Neural progenitor cell (in vitro differentiated cells): ENCODE data around the gene MSTN.

ENCODE experiments used
- CTCF ChIP-seq: fragments of 200-600 bp; sonication (generic); IDR thresholded peaks from 2 replicates; pipeline ENCODE4 v1.5.1; 2017; ENCODE audit warnings: antibody characterized with exemption, mild to moderate bottlenecking
- EZH2phosphoT487 ChIP-seq: fragments of 200-600 bp; sonication (generic); IDR thresholded peaks from 2 replicates; pipeline ENCODE4 v1.6.1; 2017; ENCODE audit warnings: antibody characterized with exemption

GRCh38 chr2:190060019-190060418 lies 2.5 kb downstream of the MSTN start:
- TF ChIP-seq CTCF, result no peak
- TF ChIP-seq EZH2phosphoT487, result no peak
